Activated CD8-positive, alpha-beta memory T cell treated with anti-CD3 and anti-CD28 coated beads for 1 hour (primary cell): Measurements from ENCODE around the gene SH2D2A.

ENCODE experiments used
- DNase-seq, 2 donors: peaks; one replicate each; pipeline ENCODE4 v3.0.0-alpha.2; 2020; ENCODE audit warnings: low read depth in 1 of 2; ENCODE audit errors: extremely low read depth in 1 of 2

The SH2D2A gene

GRCh38 chr1:156805766-156806511, 10.7 kb downstream of the SH2D2A start:
- DNase-seq = no peak

GRCh38 chr1:156804572-156805243, 11.9 kb downstream of the SH2D2A start:
- DNase-seq = no peak

GRCh38 chr1:156804026-156804425, 12.6 kb downstream of the SH2D2A start:
- no peak for DNase-seq

- no peak for DNase-seq
Observed at GRCh38 chr1:156803086-156803851, 13.4 kb downstream of the SH2D2A start.

- no peak for DNase-seq
Observed at GRCh38 chr1:156802421-156802935, 14.2 kb downstream of the SH2D2A start.

GRCh38 chr1:156801409-156802121, 15.1 kb downstream of the SH2D2A start:
- no peak for DNase-seq

GRCh38 chr1:156797212-156797871, 19.3 kb downstream of the SH2D2A start:
- no peak for DNase-seq

- DNase-seq = no peak
Observed at GRCh38 chr1:156796340-156797097, 20.1 kb downstream of the SH2D2A start.

GRCh38 chr1:156795787-156796186, 20.9 kb downstream of the SH2D2A start:
- DNase-seq = no peak

- DNase-seq = no peak
Observed at GRCh38 chr1:156795374-156795733, 21.3 kb downstream of the SH2D2A start.

- no peak for DNase-seq
Observed at GRCh38 chr1:156794506-156795373, 21.9 kb downstream of the SH2D2A start.

- no peak for DNase-seq
Observed at GRCh38 chr1:156789621-156790318, 26.9 kb downstream of the SH2D2A start.

- no peak for DNase-seq
Observed at GRCh38 chr1:156788136-156788535, 28.5 kb downstream of the SH2D2A start.

- no peak for DNase-seq
Observed at GRCh38 chr1:156786640-156787039, 30.0 kb downstream of the SH2D2A start.

GRCh38 chr1:156785458-156785857, 31.2 kb downstream of the SH2D2A start:
- no peak for DNase-seq

GRCh38 chr1:156781585-156782186, 35.0 kb downstream of the SH2D2A start:
- DNase-seq = no peak

- DNase-seq = no peak
Observed at GRCh38 chr1:156777573-156777972, 39.1 kb downstream of the SH2D2A start.

- no peak for DNase-seq
Observed at GRCh38 chr1:156776942-156777341, 39.7 kb downstream of the SH2D2A start.
